GM13976 (cell line): ENCODE results near the gene SETD1A.

ENCODE experiments used
- DNase-seq: peaks from one replicate; pipeline ENCODE4 v3.0.0; 2012; ENCODE audit warnings: low spot score
- CTCF ChIP-seq: IDR thresholded peaks from 2 replicates; pipeline ENCODE4 v1.5.1; 2012; ENCODE audit warnings: borderline replicate concordance, mild to moderate bottlenecking; ENCODE audit not compliant: insufficient read depth; ENCODE audit errors: extremely low read depth, missing control alignments, control extremely low read depth
- in situ Hi-C: fragments of 300-500 bp; cut with MboI; formaldehyde crosslinking; loops from one replicate; pipeline ENCODE4 v1.12.0; 2022; ENCODE audit warnings: low sequenced_read_pairs, mixed read lengths, inconsistent platforms; ENCODE audit not compliant: unreplicated experiment

SETD1A gene

GRCh38 chr16:31022544-31023251 is 65.1 kb downstream of the SETD1A start:
- TF ChIP-seq CTCF, result no peak

GRCh38 chr16:31023252-31023602 is 65.7 kb downstream of the SETD1A start:
- in situ Hi-C loops, result no loop called here
- no peak for TF ChIP-seq CTCF
- DNase-seq, result no peak

More at GRCh38 chr16:31022544-31023251, 65.1 kb downstream of the SETD1A start:
- DNase-seq, result no peak
- in situ Hi-C loops, result no loop called here

- no peak for TF ChIP-seq CTCF
- no peak for DNase-seq
- in situ Hi-C loops, result no loop called here
Measured at GRCh38 chr16:31023627-31024226, 66.2 kb downstream of the SETD1A start.

GRCh38 chr16:31025339-31025738 is 67.8 kb downstream of the SETD1A start:
- TF ChIP-seq CTCF, result no peak
- DNase-seq, result no peak
- in situ Hi-C loops, result no loop called here

- no peak for TF ChIP-seq CTCF
- in situ Hi-C loops, result no loop called here
- no peak for DNase-seq
Measured at GRCh38 chr16:31029272-31029671, 71.7 kb downstream of the SETD1A start.

GRCh38 chr16:31031276-31031675 is 73.7 kb downstream of the SETD1A start:
- in situ Hi-C loops, result no loop called here
- TF ChIP-seq CTCF, result no peak

More at GRCh38 chr16:31031276-31031675, 73.7 kb downstream of the SETD1A start:
- DNase-seq, result no peak
